ENCODE results near the gene FAR1.
"Not testable (repeated sequence)": the region's sequence is repeated elsewhere in the genome, so short reads cannot be mapped to it uniquely, and the experiment has no call there.

The FAR1 gene

DNA sequence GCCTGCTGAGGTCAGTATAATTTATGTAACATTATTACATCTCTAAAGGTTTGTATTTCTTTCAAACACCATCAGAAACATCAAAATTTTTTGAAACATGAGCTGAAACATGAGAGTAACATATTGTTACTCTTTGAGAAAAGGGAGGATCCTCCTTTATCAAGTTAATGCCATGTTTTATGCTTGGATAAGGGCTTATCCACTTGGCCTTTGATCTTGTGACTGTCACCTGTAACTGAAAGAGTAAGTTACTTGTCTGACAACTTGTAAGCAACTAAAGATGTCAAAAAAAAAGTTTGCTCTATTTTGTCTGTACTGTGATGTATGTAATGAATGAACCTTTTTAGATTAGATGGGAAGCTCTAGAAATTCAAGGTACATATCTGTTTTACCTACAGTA, 59.6 kb downstream of the FAR1 start:
- Histone ChIP-seq H3K9ac (ENCODE audit: low read length in 5 of 5) (no peak overlapping the region), H3K9me3 (ENCODE audit: control insufficient read depth in 5 of 5, low read length in 5 of 5) (no peaks in the 10 kb centered on the region), H3K36me3 (ENCODE audit: control insufficient read depth in 5 of 5, insufficient read depth in 5 of 5, low read length in 5 of 5) (peaks cover 15 to 52% (median 24%) of the 10 kb centered on the region in 5 donors), H3K4me3 (ENCODE audit: low read depth in 1 of 5, low read length in 5 of 5) (no peak overlapping the region), H3K27me3 (ENCODE audit: control insufficient read depth in 5 of 5, insufficient read depth in 4 of 5, low read length in 5 of 5) (no peaks in the 10 kb centered on the region), H3K27ac (ENCODE audit: low read depth, low read length) (no peak overlapping the region), H3K4me1 (ENCODE audit: control insufficient read depth in 5 of 5, insufficient read depth in 5 of 5, low read length in 5 of 5) (no peaks in the 10 kb centered on the region)

DNA sequence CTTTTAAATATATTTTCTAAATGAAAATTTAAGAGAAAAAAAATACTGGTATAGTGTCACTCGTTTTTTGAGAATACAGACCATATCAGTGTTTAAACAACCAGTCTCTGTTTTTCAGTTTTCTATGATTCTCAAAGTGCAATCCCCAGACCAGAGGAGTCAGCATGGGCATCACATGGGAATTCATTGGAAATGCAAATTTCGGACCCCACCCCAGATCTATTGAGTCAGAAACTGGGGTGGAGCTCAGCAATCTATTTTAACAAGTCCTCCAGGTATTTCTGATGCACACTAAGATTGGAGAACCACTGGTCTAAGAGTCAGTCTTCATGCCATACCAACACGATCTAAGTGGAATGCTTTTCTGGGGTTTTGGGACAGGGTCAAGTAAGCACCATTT, 66.1 kb downstream of the FAR1 start:
- Histone ChIP-seq H3K9me3 (ENCODE audit: control insufficient read depth in 5 of 5, low read length in 5 of 5) (no peaks in the 10 kb centered on the region), H3K36me3 (ENCODE audit: control insufficient read depth in 5 of 5, insufficient read depth in 5 of 5, low read length in 5 of 5) (peaks cover 0 to 13% (median 0%) of the 10 kb centered on the region in 5 donors), H3K4me3 (ENCODE audit: low read depth in 1 of 5, low read length in 5 of 5) (no peak overlapping the region), H3K27ac (ENCODE audit: low read depth, low read length) (no peak overlapping the region), H3K27me3 (ENCODE audit: control insufficient read depth in 5 of 5, insufficient read depth in 4 of 5, low read length in 5 of 5) (no peaks in the 10 kb centered on the region), H3K9ac (ENCODE audit: low read length in 5 of 5) (no peak overlapping the region), H3K4me1 (ENCODE audit: control insufficient read depth in 5 of 5, insufficient read depth in 5 of 5, low read length in 5 of 5) (peaks cover 0 to 3% (median 0%) of the 10 kb centered on the region in 5 donors)

DNA sequence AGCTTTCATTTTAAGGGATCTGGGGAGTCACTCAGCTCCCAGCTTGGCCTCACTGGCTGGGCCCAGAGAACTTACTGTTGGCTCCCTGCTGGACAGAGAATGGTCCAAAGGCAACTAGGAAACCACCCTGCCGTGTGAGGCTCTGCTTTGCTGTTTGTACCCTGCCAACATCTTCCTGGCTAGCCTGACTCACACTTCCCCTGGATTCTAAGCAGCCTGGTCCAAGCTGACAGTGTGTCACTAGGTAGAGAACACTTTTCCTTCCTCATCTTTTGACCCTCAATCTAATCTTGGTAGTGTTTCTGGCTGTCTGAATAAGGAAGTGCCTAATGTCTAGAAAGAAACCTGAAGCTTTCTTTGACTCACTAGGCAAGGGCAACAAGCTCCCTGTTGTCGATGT, 76.7 kb downstream of the FAR1 start:
- Histone ChIP-seq H3K4me3 (ENCODE audit: low read depth in 1 of 5, low read length in 5 of 5) (no peak overlapping the region), H3K36me3 (ENCODE audit: control insufficient read depth in 5 of 5, insufficient read depth in 5 of 5, low read length in 5 of 5) (no peaks in the 10 kb centered on the region)

DNA sequence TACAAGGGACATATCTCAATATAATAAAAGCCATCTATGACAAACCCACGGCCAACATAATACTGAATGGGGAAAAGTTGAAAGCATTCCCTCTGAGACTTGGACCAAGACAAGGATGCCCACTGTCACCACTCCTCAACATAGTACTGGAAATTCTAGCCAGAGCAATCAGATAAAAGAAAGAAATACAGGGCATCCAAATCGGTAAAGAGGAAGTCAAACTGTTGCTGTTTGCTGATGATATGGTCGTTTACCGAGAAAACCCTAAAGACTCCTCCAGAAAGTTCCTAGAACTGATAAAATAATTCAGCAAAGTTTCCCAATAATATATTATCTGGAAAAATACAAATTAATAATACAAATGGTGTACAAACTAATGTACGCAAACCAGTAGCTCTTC, 84.8 kb downstream of the FAR1 start:
- H3K9me3 ChIP-seq (ENCODE audit: control insufficient read depth in 5 of 5, low read length in 5 of 5); H3K36me3 ChIP-seq (ENCODE audit: control insufficient read depth in 5 of 5, insufficient read depth in 5 of 5, low read length in 5 of 5); H3K27ac ChIP-seq (ENCODE audit: low read depth, low read length); H3K27me3 ChIP-seq (ENCODE audit: control insufficient read depth in 5 of 5, insufficient read depth in 4 of 5, low read length in 5 of 5); H3K9ac ChIP-seq (ENCODE audit: low read length in 5 of 5); H3K4me3 ChIP-seq (ENCODE audit: low read depth in 1 of 5, low read length in 5 of 5); H3K4me1 ChIP-seq (ENCODE audit: control insufficient read depth in 5 of 5, insufficient read depth in 5 of 5, low read length in 5 of 5): not testable (repeated sequence)

More for the DNA sequence above, 76.7 kb downstream of the FAR1 start:
- Histone ChIP-seq H3K27ac (ENCODE audit: low read depth, low read length) (no peak overlapping the region), H3K4me1 (ENCODE audit: control insufficient read depth in 5 of 5, insufficient read depth in 5 of 5, low read length in 5 of 5) (peaks cover 0 to 5% (median under 1%) of the 10 kb centered on the region in 5 donors), H3K9me3 (ENCODE audit: control insufficient read depth in 5 of 5, low read length in 5 of 5) (no peaks in the 10 kb centered on the region), H3K9ac (ENCODE audit: low read length in 5 of 5) (no peak overlapping the region), H3K27me3 (ENCODE audit: control insufficient read depth in 5 of 5, insufficient read depth in 4 of 5, low read length in 5 of 5) (peaks cover 0 to 3% (median 0%) of the 10 kb centered on the region in 5 donors)

DNA sequence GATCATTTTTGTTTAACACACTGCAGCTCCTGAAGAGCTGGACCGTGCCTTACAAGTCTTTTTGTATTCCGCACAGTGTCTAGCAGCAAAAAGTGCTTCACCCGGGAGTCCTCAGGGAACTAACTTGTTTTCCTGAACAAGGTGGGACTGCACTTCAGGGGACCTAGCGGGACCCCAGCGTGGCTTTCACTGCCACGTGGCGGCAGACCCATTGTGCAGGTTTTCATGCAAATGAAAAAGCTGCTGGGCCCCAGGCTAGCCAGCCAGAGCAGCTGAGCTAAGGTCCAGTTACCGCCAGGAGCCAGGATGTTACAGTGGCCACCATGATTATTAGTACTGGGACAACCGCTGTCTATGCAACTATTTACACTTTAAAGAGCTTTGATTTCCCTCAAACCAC, 90.6 kb downstream of the FAR1 start:
- Histone ChIP-seq H3K9me3 (ENCODE audit: control insufficient read depth in 5 of 5, low read length in 5 of 5) (no peaks in the 10 kb centered on the region), H3K27me3 (ENCODE audit: control insufficient read depth in 5 of 5, insufficient read depth in 4 of 5, low read length in 5 of 5) (no peaks in the 10 kb centered on the region), H3K27ac (ENCODE audit: low read depth, low read length) (no peak overlapping the region), H3K4me3 (ENCODE audit: low read depth in 1 of 5, low read length in 5 of 5) (no peak overlapping the region), H3K36me3 (ENCODE audit: control insufficient read depth in 5 of 5, insufficient read depth in 5 of 5, low read length in 5 of 5) (no peaks in the 10 kb centered on the region), H3K9ac (ENCODE audit: low read length in 5 of 5) (no peak overlapping the region), H3K4me1 (ENCODE audit: control insufficient read depth in 5 of 5, insufficient read depth in 5 of 5, low read length in 5 of 5) (no peaks in the 10 kb centered on the region)

DNA sequence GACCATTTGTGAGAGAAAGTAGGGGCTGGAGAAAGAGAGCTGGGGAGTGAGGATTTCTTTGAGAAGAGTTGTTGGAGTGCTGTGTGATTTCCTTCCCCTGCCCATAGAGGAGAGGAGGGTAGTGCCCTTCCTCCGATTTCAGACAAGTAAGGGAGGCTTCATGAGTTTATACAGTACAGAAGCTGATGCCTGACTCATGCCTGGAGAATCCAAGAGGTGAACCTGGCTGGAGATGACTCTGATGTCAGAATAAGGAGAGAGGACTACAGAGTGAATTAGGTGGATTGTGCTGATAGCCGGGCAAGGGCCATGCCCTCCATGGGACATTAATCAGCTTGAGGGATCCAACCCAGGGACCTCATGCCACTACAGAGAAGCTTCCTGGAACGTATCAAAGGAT, 91.6 kb downstream of the FAR1 start:
- Histone ChIP-seq H3K27ac (ENCODE audit: low read depth, low read length) (no peak overlapping the region), H3K36me3 (ENCODE audit: control insufficient read depth in 5 of 5, insufficient read depth in 5 of 5, low read length in 5 of 5) (no peaks in the 10 kb centered on the region), H3K4me1 (ENCODE audit: control insufficient read depth in 5 of 5, insufficient read depth in 5 of 5, low read length in 5 of 5) (no peaks in the 10 kb centered on the region), H3K4me3 (ENCODE audit: low read depth in 1 of 5, low read length in 5 of 5) (no peak overlapping the region), H3K9ac (ENCODE audit: low read length in 5 of 5) (no peak overlapping the region), H3K9me3 (ENCODE audit: control insufficient read depth in 5 of 5, low read length in 5 of 5) (no peaks in the 10 kb centered on the region), H3K27me3 (ENCODE audit: control insufficient read depth in 5 of 5, insufficient read depth in 4 of 5, low read length in 5 of 5) (no peaks in the 10 kb centered on the region)

DNA sequence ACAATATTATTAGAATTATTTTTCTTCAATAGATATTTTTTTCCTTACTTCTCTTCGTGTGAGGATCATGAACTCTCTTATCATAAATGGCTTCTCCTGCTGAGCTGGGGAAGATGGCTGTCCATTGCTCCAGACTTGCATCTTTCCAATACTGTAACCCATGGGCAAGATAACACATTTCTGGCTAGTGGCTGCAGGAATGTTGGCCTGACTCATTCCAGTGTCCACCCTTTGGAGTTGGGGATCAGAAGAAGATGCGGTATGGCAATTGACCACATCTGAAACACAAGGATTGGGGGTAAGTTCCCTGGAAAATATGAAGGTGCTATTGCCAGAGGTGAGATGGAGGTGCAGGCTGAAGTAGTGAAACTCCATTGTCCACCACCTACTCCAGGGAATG, 92.8 kb downstream of the FAR1 start:
- Histone ChIP-seq H3K36me3 (ENCODE audit: control insufficient read depth in 5 of 5, insufficient read depth in 5 of 5, low read length in 5 of 5) (no peaks in the 10 kb centered on the region), H3K9ac (ENCODE audit: low read length in 5 of 5) (no peak overlapping the region), H3K27me3 (ENCODE audit: control insufficient read depth in 5 of 5, insufficient read depth in 4 of 5, low read length in 5 of 5) (no peaks in the 10 kb centered on the region), H3K4me1 (ENCODE audit: control insufficient read depth in 5 of 5, insufficient read depth in 5 of 5, low read length in 5 of 5) (no peaks in the 10 kb centered on the region), H3K4me3 (ENCODE audit: low read depth in 1 of 5, low read length in 5 of 5) (no peak overlapping the region), H3K9me3 (ENCODE audit: control insufficient read depth in 5 of 5, low read length in 5 of 5) (no peaks in the 10 kb centered on the region), H3K27ac (ENCODE audit: low read depth, low read length) (no peak overlapping the region)

DNA sequence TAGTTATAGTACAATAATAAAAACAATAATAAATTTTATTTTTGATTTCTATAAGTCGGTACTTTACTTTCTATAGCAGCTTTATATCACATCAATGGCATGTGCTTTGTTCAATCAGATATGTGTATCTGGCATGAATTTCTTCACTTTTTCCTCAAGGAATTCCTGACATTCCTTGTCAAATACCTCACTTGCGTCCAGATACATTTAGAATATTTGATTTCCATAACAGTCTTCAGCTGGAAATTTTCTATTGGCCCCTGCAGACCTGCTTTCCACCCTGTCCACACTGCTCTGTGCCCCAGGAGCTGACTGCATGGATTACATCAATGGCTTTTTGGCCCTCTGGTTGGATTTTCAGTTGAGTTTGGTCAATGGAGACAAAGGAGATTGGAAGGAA, 93.2 kb downstream of the FAR1 start:
- Histone ChIP-seq H3K9ac (ENCODE audit: low read length in 5 of 5) (no peak overlapping the region), H3K4me3 (ENCODE audit: low read depth in 1 of 5, low read length in 5 of 5) (no peak overlapping the region), H3K27ac (ENCODE audit: low read depth, low read length) (no peak overlapping the region), H3K4me1 (ENCODE audit: control insufficient read depth in 5 of 5, insufficient read depth in 5 of 5, low read length in 5 of 5) (no peaks in the 10 kb centered on the region), H3K9me3 (ENCODE audit: control insufficient read depth in 5 of 5, low read length in 5 of 5) (no peaks in the 10 kb centered on the region), H3K36me3 (ENCODE audit: control insufficient read depth in 5 of 5, insufficient read depth in 5 of 5, low read length in 5 of 5) (no peaks in the 10 kb centered on the region), H3K27me3 (ENCODE audit: control insufficient read depth in 5 of 5, insufficient read depth in 4 of 5, low read length in 5 of 5) (no peaks in the 10 kb centered on the region)

DNA sequence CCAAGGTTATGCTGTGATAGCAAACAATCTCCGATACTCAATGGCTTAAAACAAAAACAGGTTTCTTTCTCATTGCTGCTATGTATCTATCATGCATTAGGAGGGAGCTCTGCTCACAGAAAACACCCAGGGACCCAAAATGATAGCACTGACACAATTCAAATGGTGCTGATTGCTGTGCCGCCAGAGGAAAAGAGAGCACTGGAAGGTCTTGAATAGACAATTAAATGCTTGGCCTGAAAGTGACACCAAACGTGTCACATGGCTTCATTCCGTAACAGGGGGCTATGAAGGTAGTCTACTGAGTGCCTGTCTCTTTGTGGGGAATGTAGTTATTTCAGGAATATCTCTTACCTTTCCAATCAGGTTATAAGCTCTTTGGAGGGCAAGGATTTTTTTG, 94.2 kb downstream of the FAR1 start:
- Histone ChIP-seq H3K9ac (ENCODE audit: low read length in 5 of 5) (no peak overlapping the region), H3K4me3 (ENCODE audit: low read depth in 1 of 5, low read length in 5 of 5) (no peak overlapping the region), H3K36me3 (ENCODE audit: control insufficient read depth in 5 of 5, insufficient read depth in 5 of 5, low read length in 5 of 5) (no peaks in the 10 kb centered on the region), H3K27me3 (ENCODE audit: control insufficient read depth in 5 of 5, insufficient read depth in 4 of 5, low read length in 5 of 5) (no peaks in the 10 kb centered on the region), H3K9me3 (ENCODE audit: control insufficient read depth in 5 of 5, low read length in 5 of 5) (no peaks in the 10 kb centered on the region), H3K4me1 (ENCODE audit: control insufficient read depth in 5 of 5, insufficient read depth in 5 of 5, low read length in 5 of 5) (no peaks in the 10 kb centered on the region), H3K27ac (ENCODE audit: low read depth, low read length) (no peak overlapping the region)

DNA sequence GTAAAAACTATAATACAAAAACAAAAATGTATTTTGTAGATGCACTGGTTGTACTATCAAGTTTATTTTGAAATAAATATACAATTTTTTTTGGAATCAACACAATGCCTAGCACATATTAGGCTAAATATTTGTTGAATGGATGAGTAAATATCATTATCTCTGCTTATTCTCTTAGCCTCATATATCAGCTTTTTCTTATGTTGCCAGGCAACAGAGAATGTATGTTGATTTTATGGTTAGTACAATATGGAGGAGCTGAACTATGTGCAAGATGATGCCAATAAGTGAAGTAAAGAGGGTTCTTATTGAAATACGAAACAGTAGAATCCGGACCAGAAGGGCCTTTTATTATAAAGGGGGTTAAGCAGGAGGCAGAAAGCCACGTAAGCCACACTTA, 94.9 kb downstream of the FAR1 start:
- no peaks in the 10 kb centered on the region for H3K4me1 ChIP-seq (ENCODE audit: control insufficient read depth in 5 of 5, insufficient read depth in 5 of 5, low read length in 5 of 5)

DNA sequence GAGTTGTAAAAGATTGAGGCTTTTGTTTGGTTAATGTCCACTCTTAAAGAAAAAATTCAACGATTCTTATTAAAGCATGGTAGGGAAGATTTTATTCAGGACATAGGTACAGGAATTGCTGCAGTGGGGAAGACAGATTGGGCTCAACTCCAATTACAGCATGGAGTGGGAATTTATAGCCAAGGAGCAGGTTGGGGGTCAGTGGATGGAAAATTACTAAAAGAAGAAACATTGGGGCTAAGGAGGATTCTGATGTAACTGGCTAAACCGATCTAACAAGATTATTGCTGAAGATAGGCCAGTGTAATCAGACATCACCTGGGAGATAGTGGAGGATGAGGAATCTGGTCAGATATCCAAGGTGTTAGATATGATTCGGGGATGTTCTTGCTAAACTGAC, 97.4 kb downstream of the FAR1 start:
- Histone ChIP-seq H3K4me1 (ENCODE audit: control insufficient read depth in 5 of 5, insufficient read depth in 5 of 5, low read length in 5 of 5) (no peaks in the 10 kb centered on the region), H3K9me3 (ENCODE audit: control insufficient read depth in 5 of 5, low read length in 5 of 5) (peaks cover 0 to 5% (median 0%) of the 10 kb centered on the region in 5 donors), H3K36me3 (ENCODE audit: control insufficient read depth in 5 of 5, insufficient read depth in 5 of 5, low read length in 5 of 5) (no peaks in the 10 kb centered on the region), H3K9ac (ENCODE audit: low read length in 5 of 5) (no peak overlapping the region), H3K4me3 (ENCODE audit: low read depth in 1 of 5, low read length in 5 of 5) (no peak overlapping the region), H3K27ac (ENCODE audit: low read depth, low read length) (no peak overlapping the region), H3K27me3 (ENCODE audit: control insufficient read depth in 5 of 5, insufficient read depth in 4 of 5, low read length in 5 of 5) (no peaks in the 10 kb centered on the region)

More for the DNA sequence above, 94.9 kb downstream of the FAR1 start:
- Histone ChIP-seq H3K9me3 (ENCODE audit: control insufficient read depth in 5 of 5, low read length in 5 of 5) (peaks cover 0 to 4% (median 0%) of the 10 kb centered on the region in 5 donors), H3K36me3 (ENCODE audit: control insufficient read depth in 5 of 5, insufficient read depth in 5 of 5, low read length in 5 of 5) (no peaks in the 10 kb centered on the region), H3K27me3 (ENCODE audit: control insufficient read depth in 5 of 5, insufficient read depth in 4 of 5, low read length in 5 of 5) (no peaks in the 10 kb centered on the region), H3K9ac (ENCODE audit: low read length in 5 of 5) (no peak overlapping the region), H3K4me3 (ENCODE audit: low read depth in 1 of 5, low read length in 5 of 5) (no peak overlapping the region), H3K27ac (ENCODE audit: low read depth, low read length) (no peak overlapping the region)

Measured in subcutaneous abdominal adipose tissue (tissue), 5 donors.